Measurements from ENCODE around the gene SH2D6.

DNA sequence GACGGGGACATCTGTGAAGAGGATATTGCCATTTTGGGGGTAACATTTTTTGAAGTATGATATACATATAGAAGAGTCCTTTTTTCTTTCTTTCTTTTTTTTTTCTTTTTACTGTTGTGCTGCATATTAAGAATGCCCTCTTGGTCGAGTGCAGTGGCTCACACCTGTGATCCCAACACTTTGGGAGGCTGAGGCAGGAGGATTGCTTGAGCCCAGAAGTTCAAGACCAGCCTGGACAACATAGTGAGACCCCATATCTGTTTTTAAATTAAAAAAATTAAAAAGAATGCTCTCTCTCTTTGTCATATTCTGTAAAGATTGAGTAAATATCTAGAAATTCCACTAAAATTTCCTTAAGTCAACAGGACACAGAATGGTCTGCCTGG is 3.6 kb downstream of the SH2D6 start:
- no peak for TF ChIP-seq EZH2phosphoT487 (conservative IDR thresholded peaks at IDR 0.05; ENCODE audit: low read length)
- TF ChIP-seq, protein P1, sequence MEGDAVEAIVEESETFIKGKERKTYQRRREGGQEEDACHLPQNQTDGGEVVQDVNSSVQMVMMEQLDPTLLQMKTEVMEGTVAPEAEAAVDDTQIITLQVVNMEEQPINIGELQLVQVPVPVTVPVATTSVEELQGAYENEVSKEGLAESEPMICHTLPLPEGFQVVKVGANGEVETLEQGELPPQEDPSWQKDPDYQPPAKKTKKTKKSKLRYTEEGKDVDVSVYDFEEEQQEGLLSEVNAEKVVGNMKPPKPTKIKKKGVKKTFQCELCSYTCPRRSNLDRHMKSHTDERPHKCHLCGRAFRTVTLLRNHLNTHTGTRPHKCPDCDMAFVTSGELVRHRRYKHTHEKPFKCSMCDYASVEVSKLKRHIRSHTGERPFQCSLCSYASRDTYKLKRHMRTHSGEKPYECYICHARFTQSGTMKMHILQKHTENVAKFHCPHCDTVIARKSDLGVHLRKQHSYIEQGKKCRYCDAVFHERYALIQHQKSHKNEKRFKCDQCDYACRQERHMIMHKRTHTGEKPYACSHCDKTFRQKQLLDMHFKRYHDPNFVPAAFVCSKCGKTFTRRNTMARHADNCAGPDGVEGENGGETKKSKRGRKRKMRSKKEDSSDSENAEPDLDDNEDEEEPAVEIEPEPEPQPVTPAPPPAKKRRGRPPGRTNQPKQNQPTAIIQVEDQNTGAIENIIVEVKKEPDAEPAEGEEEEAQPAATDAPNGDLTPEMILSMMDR (IDR thresholded peaks at IDR 0.05; ENCODE audit: insufficient read depth, low read length, poor library complexity, severe bottlenecking), result no peak

All from SU-DHL-6 (cell line).